ENCODE results near the gene INS.

DNA sequence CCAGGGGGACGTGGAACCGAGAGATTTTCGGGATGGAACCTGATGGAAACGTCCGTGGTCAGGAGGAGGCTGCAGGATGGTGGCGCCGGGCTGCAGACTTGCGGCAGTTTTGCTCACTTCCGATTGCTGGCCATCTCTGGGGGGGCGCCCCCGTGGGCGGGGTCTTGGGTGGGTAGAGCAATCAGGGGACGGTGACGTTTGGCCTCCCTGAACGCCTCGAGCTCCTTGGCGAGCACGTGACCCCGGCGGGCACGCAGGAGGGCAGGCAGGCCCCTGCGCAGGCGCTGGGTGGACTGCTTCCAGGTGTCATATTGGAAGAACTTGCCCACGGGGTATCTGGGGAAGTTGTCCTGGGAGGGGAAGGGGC, 28.2 kb downstream of the INS start:
- TF ChIP-seq, protein P1, sequence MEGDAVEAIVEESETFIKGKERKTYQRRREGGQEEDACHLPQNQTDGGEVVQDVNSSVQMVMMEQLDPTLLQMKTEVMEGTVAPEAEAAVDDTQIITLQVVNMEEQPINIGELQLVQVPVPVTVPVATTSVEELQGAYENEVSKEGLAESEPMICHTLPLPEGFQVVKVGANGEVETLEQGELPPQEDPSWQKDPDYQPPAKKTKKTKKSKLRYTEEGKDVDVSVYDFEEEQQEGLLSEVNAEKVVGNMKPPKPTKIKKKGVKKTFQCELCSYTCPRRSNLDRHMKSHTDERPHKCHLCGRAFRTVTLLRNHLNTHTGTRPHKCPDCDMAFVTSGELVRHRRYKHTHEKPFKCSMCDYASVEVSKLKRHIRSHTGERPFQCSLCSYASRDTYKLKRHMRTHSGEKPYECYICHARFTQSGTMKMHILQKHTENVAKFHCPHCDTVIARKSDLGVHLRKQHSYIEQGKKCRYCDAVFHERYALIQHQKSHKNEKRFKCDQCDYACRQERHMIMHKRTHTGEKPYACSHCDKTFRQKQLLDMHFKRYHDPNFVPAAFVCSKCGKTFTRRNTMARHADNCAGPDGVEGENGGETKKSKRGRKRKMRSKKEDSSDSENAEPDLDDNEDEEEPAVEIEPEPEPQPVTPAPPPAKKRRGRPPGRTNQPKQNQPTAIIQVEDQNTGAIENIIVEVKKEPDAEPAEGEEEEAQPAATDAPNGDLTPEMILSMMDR (IDR thresholded peaks at IDR 0.05; ENCODE audit: low read depth, low read length, poor library complexity, severe bottlenecking): no peak
- no peak for TF ChIP-seq EZH2phosphoT487 (IDR thresholded peaks at IDR 0.05; ENCODE audit: borderline replicate concordance, low read length)
